Immature natural killer cell (primary cell): ENCODE measurements around the gene PDCD7. TPM values are rescaled to one million over a fixed set of nuclear protein-coding genes. Genes with fewer than 3 reads are reported as not detected.
A peak's percentile ranks its signal among the peaks of the same experiment; 100 is the strongest.

Source experiments
- DNase-seq, 3 donors: peaks; one replicate each; pipeline ENCODE4 v3.0.0; 2022; ENCODE audit warnings: mixed read lengths in 1 of 3
- H3K27ac Mint-ChIP-seq, 6 donors: one replicate each; pipeline ENCODE4 v1.8.0; 2020; ENCODE audit warnings: mixed read lengths in 6 of 6, mild to moderate bottlenecking in 5 of 6, inconsistent platforms in 4 of 6, moderate library complexity in 3 of 6
- H3K27me3 Mint-ChIP-seq, 3 donors: one replicate each; pipeline ENCODE4 v1.8.0; 2020 to 2021; ENCODE audit warnings: low read depth in 3 of 3, mild to moderate bottlenecking in 3 of 3, mixed read lengths in 3 of 3, moderate library complexity in 3 of 3, inconsistent platforms in 1 of 3
- H3K36me3 Mint-ChIP-seq, 3 donors: one replicate each; pipeline ENCODE4 v1.8.0; 2020; ENCODE audit warnings: mixed read lengths in 3 of 3, inconsistent platforms in 2 of 3, mild to moderate bottlenecking in 2 of 3
- H3K4me1 Mint-ChIP-seq, 2 donors: one replicate each; pipeline ENCODE4 v1.8.0; 2020; ENCODE audit warnings: inconsistent platforms in 2 of 2, mild to moderate bottlenecking in 2 of 2, mixed read lengths in 2 of 2, moderate library complexity in 1 of 2
- H3K4me3 Mint-ChIP-seq, 5 donors: one replicate each; pipeline ENCODE4 v1.8.0; 2020; ENCODE audit warnings: mild to moderate bottlenecking in 5 of 5, mixed read lengths in 5 of 5, inconsistent platforms in 3 of 5, moderate library complexity in 3 of 5
- H3K9me3 Mint-ChIP-seq, 6 donors: one replicate each; pipeline ENCODE4 v1.8.0; 2020; ENCODE audit warnings: mild to moderate bottlenecking in 6 of 6, mixed read lengths in 6 of 6, inconsistent platforms in 4 of 6, moderate library complexity in 3 of 6
- polyA plus RNA-seq, 3 donors: library from polyadenylated mRNA; unstranded; fragments of 300-500 nt; fragmentation: Illumina TruSeq; gene quantifications; one replicate each; pipeline ENCODE4 v1.2.3, GENCODE V29; 2021

Gene PDCD7
- polyA plus RNA-seq, 3 donors from 2014 or later = 8.9 to 14.7 (median 14.4) TPM

- H3K9me3 Mint-ChIP-seq = no peaks in the 10 kb centered on the region
- H3K36me3 Mint-ChIP-seq = no peaks in the 10 kb centered on the region
- H3K4me3 Mint-ChIP-seq = no peak overlapping the region
- H3K4me1 Mint-ChIP-seq = peaks cover 4 to 11% of the 10 kb centered on the region in 2 donors
- H3K27ac Mint-ChIP-seq = no peak overlapping the region
- H3K27me3 Mint-ChIP-seq = peaks cover 6 to 7% (median 6%) of the 10 kb centered on the region in 3 donors
- DNase-seq = no peak
Observed at GRCh38 chr15:65069779-65070546, 63.6 kb downstream of the PDCD7 start.

DNA sequence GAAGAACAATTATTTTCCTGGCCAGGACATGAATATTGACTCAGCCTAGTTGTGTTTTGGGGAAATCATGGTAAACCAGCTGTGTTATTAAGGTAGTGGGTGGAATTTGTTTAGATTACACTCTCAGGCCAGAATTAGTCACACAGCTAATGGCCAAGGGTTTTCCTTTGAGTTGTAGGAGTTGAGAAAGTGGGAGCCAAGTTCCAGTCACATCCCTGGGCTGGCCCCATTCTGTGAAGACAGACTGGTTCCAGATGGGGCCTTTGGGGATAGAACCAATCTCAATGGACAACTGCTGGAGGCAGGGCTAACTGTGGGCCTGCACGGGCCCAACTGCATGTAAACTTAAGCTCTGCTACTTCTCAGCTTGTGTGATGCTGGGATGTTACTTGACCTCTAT is 64.4 kb downstream of the PDCD7 start:
- Mint-ChIP-seq H3K4me3 (no peak overlapping the region), H3K9me3 (no peaks in the 10 kb centered on the region), H3K36me3 (no peaks in the 10 kb centered on the region), H3K27me3 (peaks cover 6 to 7% (median 6%) of the 10 kb centered on the region in 3 donors), H3K4me1 (peaks cover 4 to 11% of the 10 kb centered on the region in 2 donors), H3K27ac (no peak overlapping the region)
- DNase-seq = no peak

DNA sequence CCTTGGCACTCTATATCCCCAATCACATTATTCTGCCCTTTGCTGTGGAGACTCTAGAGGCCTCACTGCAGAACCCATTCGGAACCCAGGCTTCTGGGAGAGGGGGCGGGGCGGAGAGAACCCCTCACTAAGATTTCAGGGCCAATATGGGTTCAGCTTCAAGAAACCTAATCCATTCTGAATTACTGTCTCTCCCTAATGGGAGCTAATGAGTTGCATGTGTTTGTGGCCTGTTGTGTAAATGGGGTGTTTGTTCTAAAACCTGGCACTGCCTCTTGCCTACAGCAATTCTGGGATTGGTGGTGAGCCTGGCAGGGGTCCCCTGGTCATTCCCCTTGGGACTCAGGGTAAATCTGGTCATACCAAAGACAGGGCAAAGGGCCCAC is 65.2 kb downstream of the PDCD7 start:
- no peak for DNase-seq
- H3K4me1 Mint-ChIP-seq = peaks cover 4 to 11% of the 10 kb centered on the region in 2 donors
- peak overlapping the region in 3 of 5 donors; percentile 5 to 64 (median 31) for H3K4me3 Mint-ChIP-seq
- H3K27ac Mint-ChIP-seq = no peak overlapping the region
- H3K9me3 Mint-ChIP-seq = no peaks in the 10 kb centered on the region
- H3K36me3 Mint-ChIP-seq = no peaks in the 10 kb centered on the region
- peaks cover 6 to 7% (median 6%) of the 10 kb centered on the region in 3 donors for H3K27me3 Mint-ChIP-seq

DNA sequence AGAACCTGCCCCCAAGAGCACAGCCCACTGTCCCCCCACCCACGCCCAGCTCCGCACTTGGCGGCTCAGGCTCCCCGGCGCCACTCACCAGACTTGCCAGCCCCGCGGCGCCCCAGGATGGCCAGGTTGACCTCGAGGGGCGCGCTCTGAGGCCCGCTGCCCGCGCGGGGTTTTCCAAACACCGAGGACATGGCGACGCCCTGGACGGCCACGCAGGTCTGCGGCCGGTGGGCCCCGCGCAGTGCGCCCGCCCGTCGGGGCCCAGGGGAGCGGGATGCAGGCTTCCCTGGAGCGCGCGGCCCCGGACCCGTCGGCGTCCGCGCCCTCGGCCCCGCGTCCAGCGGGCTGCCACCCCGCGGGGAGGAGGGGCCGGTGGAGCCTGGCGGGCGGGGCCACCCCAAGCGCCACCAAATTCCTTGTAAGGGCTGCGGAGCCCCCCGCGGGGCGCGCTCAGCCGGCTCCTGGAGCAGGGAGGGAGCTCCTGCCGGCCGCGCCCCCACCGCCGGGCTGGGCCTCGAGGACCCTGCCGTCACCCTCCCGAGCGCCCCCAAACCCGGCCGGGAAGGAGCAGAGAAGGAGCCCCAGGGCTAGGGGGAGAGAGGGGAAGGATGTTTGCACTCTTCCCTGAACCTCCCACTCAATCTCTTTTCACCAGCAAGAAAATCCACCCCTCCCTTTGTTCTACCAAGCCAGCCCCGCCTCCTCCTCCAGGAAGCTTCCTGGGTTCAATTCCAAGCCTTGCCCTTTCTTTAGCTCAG is 65.8 kb downstream of the PDCD7 start, which contains the start of gene RASL12:
RASL12 (minus strand) TSS at position 347 of the 758 bp plus-strand sequence; CDS start at position 191, 156 bp downstream.
- no peak within 1 kb of the TSS for H3K27ac Mint-ChIP-seq
- no peak for DNase-seq
- peaks cover 6 to 9% (median 8%) of the 10 kb centered on the region in 3 donors for H3K27me3 Mint-ChIP-seq
- H3K4me1 Mint-ChIP-seq = peaks cover 4 to 11% of the 10 kb centered on the region in 2 donors
- no peaks in the 10 kb centered on the region for H3K9me3 Mint-ChIP-seq
- peak within 1 kb of the TSS in 4 of 5 donors; percentile 29 to 64 (median 38) for H3K4me3 Mint-ChIP-seq
- H3K36me3 Mint-ChIP-seq = no peaks in the 10 kb centered on the region

Other genes with a start within 250 kb of the PDCD7 start
- 1 to 10 TPM; 1.5 to 3.1 (median 2.3) TPM for gene ANKDD1A, start 221.9 kb downstream of the PDCD7 start, polyA plus RNA-seq
- gene SPG21, start 143.9 kb downstream of the PDCD7 start, polyA plus RNA-seq = 100 to 1,000 TPM; 112 to 198 (median 121) TPM
- 10 to 100 TPM; 17.9 to 28.4 (median 18.8) TPM for gene MTFMT, start 104.2 kb downstream of the PDCD7 start, polyA plus RNA-seq
- not detected for gene SLC51B, start 88.4 kb downstream of the PDCD7 start, polyA plus RNA-seq
- not detected for gene RASL12, start 65.8 kb downstream of the PDCD7 start, polyA plus RNA-seq
- not detected for gene KBTBD13, start 57.1 kb downstream of the PDCD7 start, polyA plus RNA-seq
- gene UBAP1L, start 18.6 kb downstream of the PDCD7 start, polyA plus RNA-seq = under 1 TPM; 0.26 to 0.53 (median 0.43) TPM
- gene CLPX, start 51.5 kb upstream of the PDCD7 start, polyA plus RNA-seq = 10 to 100 TPM; 18.5 to 36.0 (median 23.4) TPM
- gene CILP, start 77.7 kb upstream of the PDCD7 start, polyA plus RNA-seq = under 1 TPM in 1 of 3 donors, not detected in 2; 0.06 TPM
- 10 to 100 TPM; 17.1 to 28.3 (median 17.4) TPM for gene PARP16, start 153.1 kb upstream of the PDCD7 start, polyA plus RNA-seq
- not detected for gene RNU5A-1, start 162.2 kb upstream of the PDCD7 start, polyA plus RNA-seq
- gene RNU5B-1, start 170.9 kb upstream of the PDCD7 start, polyA plus RNA-seq = not detected
- not detected for gene IGDCC3, start 244.2 kb upstream of the PDCD7 start, polyA plus RNA-seq